ENCODE results near the gene PCNX1.

DNA sequence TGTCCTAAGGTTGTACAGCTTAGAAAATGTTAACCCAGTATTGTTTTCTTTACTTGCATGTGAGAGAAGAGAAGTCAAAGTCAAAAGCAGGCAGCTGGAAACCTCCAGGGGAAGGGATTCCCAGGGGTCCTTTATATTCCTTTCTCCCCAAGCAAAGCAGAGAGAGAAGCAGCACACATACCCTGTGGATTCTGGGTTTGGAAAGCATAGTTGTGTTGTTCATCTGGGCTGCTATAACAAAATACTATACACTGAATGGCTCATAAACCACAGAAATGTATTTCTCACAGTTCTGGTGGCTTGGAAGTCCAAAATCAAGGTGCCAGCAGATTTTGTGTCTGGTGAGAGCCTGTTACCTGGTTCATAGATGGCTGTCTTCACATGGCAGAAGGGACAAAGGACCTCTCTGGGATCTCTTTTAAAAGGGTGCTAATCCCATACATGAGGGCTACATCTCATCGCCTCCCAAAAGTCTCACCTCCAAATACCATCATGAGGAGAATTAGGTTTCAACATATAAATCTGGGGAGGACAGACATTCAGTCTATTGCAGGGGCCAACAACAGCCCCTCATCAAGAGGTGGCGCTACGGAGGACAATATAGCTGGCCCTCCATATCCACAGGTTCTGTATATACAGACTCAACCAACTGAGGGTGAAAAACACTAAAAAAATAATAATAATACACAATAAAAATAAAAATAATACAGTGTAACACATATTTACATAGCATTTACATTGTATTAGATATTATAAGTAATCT is 19.3 kb upstream of the PCNX1 start:
- TF ChIP-seq, protein P1, sequence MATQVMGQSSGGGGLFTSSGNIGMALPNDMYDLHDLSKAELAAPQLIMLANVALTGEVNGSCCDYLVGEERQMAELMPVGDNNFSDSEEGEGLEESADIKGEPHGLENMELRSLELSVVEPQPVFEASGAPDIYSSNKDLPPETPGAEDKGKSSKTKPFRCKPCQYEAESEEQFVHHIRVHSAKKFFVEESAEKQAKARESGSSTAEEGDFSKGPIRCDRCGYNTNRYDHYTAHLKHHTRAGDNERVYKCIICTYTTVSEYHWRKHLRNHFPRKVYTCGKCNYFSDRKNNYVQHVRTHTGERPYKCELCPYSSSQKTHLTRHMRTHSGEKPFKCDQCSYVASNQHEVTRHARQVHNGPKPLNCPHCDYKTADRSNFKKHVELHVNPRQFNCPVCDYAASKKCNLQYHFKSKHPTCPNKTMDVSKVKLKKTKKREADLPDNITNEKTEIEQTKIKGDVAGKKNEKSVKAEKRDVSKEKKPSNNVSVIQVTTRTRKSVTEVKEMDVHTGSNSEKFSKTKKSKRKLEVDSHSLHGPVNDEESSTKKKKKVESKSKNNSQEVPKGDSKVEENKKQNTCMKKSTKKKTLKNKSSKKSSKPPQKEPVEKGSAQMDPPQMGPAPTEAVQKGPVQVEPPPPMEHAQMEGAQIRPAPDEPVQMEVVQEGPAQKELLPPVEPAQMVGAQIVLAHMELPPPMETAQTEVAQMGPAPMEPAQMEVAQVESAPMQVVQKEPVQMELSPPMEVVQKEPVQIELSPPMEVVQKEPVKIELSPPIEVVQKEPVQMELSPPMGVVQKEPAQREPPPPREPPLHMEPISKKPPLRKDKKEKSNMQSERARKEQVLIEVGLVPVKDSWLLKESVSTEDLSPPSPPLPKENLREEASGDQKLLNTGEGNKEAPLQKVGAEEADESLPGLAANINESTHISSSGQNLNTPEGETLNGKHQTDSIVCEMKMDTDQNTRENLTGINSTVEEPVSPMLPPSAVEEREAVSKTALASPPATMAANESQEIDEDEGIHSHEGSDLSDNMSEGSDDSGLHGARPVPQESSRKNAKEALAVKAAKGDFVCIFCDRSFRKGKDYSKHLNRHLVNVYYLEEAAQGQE (IDR thresholded peaks at IDR 0.05; ENCODE audit: insufficient replicate concordance, low read depth): no peak
- TF ChIP-seq, protein P2, sequence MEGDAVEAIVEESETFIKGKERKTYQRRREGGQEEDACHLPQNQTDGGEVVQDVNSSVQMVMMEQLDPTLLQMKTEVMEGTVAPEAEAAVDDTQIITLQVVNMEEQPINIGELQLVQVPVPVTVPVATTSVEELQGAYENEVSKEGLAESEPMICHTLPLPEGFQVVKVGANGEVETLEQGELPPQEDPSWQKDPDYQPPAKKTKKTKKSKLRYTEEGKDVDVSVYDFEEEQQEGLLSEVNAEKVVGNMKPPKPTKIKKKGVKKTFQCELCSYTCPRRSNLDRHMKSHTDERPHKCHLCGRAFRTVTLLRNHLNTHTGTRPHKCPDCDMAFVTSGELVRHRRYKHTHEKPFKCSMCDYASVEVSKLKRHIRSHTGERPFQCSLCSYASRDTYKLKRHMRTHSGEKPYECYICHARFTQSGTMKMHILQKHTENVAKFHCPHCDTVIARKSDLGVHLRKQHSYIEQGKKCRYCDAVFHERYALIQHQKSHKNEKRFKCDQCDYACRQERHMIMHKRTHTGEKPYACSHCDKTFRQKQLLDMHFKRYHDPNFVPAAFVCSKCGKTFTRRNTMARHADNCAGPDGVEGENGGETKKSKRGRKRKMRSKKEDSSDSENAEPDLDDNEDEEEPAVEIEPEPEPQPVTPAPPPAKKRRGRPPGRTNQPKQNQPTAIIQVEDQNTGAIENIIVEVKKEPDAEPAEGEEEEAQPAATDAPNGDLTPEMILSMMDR (IDR thresholded peaks at IDR 0.05; ENCODE audit: insufficient read depth, low read length): no peak
